Loucy (cell line): Measurements from ENCODE around the gene HCK.

Experiments used
- H2AFZ ChIP-seq: fragments of 200-600 bp; sonication (generic); 2 replicates; pipeline ENCODE4 v1.6.0; 2016; ENCODE audit warnings: antibody characterized with exemption, mild to moderate bottlenecking, low read length, moderate library complexity
- H3F3A ChIP-seq: fragments of 200-600 bp; 2 replicates; pipeline ENCODE4 v1.6.0; 2016; ENCODE audit warnings: antibody characterized with exemption, low read depth, mild to moderate bottlenecking
- H3K27me3 ChIP-seq: fragments of 200-600 bp; sonication (generic); 2 replicates; pipeline ENCODE4 v1.6.1; 2014; ENCODE audit warnings: low read length, mild to moderate bottlenecking; ENCODE audit not compliant: insufficient read depth, poor library complexity, severe bottlenecking
- H3K36me3 ChIP-seq: fragments of 200-600 bp; sonication (generic); 2 replicates; pipeline ENCODE4 v1.6.1; 2016; ENCODE audit warnings: low read length; ENCODE audit not compliant: insufficient read depth
- H3K4me1 ChIP-seq: fragments of 200-600 bp; sonication (generic); 2 replicates; pipeline ENCODE4 v1.5.1; 2014; ENCODE audit warnings: low read length, mild to moderate bottlenecking; ENCODE audit not compliant: insufficient read depth, poor library complexity, severe bottlenecking
- H3K4me2 ChIP-seq: fragments of 200-600 bp; sonication (generic); 2 replicates; pipeline ENCODE4 v1.6.0; 2014; ENCODE audit warnings: antibody characterized with exemption, low read length, low read depth, mild to moderate bottlenecking; ENCODE audit not compliant: poor library complexity, severe bottlenecking
- H3K4me3 ChIP-seq: fragments of 200-600 bp; sonication (generic); 2 replicates; pipeline ENCODE4 v1.5.1; 2014; ENCODE audit warnings: low read length, mild to moderate bottlenecking, mixed read lengths; ENCODE audit not compliant: poor library complexity, severe bottlenecking
- H3K79me2 ChIP-seq: fragments of 200-600 bp; sonication (generic); 2 replicates; pipeline ENCODE4 v1.6.1; 2014; ENCODE audit warnings: low read length; ENCODE audit not compliant: insufficient read depth
- H3K9ac ChIP-seq: fragments of 200-600 bp; sonication (generic); 2 replicates; pipeline ENCODE4 v1.6.0; 2014; ENCODE audit warnings: mild to moderate bottlenecking, low read depth, low read length, moderate library complexity; ENCODE audit not compliant: poor library complexity, severe bottlenecking
- H3K9me2 ChIP-seq: fragments of 200-600 bp; sonication (generic); replicated peaks from 2 replicates; pipeline ENCODE4 v1.6.1; 2016; ENCODE audit warnings: low read depth, low read length, mixed read lengths
- H3K9me3 ChIP-seq: fragments of 200-600 bp; sonication (generic); 2 replicates; pipeline ENCODE4 v1.6.1; 2014; ENCODE audit warnings: mild to moderate bottlenecking, antibody characterized with exemption, low read length, low read depth; ENCODE audit not compliant: insufficient read depth
- H4K20me1 ChIP-seq: fragments of 200-600 bp; sonication (generic); 2 replicates; pipeline ENCODE4 v1.6.0; 2014; ENCODE audit warnings: antibody characterized with exemption, low read length, mild to moderate bottlenecking; ENCODE audit not compliant: insufficient read depth, poor library complexity, severe bottlenecking
- CTCF ChIP-seq: fragments of 200-600 bp; sonication (generic); conservative IDR thresholded peaks from 2 replicates; pipeline ENCODE4 v1.5.1; 2014; ENCODE audit warnings: mild to moderate bottlenecking, antibody characterized with exemption, low read length
- EZH2phosphoT487 ChIP-seq: fragments of 200-600 bp; IDR thresholded peaks from 2 replicates; pipeline ENCODE4 v1.6.1; 2018; ENCODE audit warnings: antibody characterized with exemption, mild to moderate bottlenecking, moderate library complexity, borderline replicate concordance

HCK gene

GRCh38 chr20:32018269-32019155 lies 33.5 kb upstream of the HCK start:
- H3F3A ChIP-seq, result no peaks in the 10 kb centered on the region
- H3K79me2 ChIP-seq, result no peaks in the 10 kb centered on the region
- peaks cover 13% of the 10 kb centered on the region for H3K4me1 ChIP-seq
- H2AFZ ChIP-seq, result peak overlapping the region; percentile 68; the same call in 1 of the 2 replicates
- H3K36me3 ChIP-seq, result no peaks in the 10 kb centered on the region
- no peaks in the 10 kb centered on the region for H3K27me3 ChIP-seq
- H3K4me3 ChIP-seq, result peak overlapping the region; percentile 69
- no peaks in the 10 kb centered on the region for H3K9me3 ChIP-seq
- H3K9me2 ChIP-seq, result no peaks in the 10 kb centered on the region
- peak overlapping the region; percentile 61 for H3K4me2 ChIP-seq
- H3K9ac ChIP-seq, result peak overlapping the region; percentile 33
- TF ChIP-seq CTCF (no peak), EZH2phosphoT487 (no peak)
- H4K20me1 ChIP-seq, result no peaks in the 10 kb centered on the region

GRCh38 chr20:32019156-32019510 lies 32.9 kb upstream of the HCK start:
- H3F3A ChIP-seq, result no peaks in the 10 kb centered on the region
- TF ChIP-seq EZH2phosphoT487 (no peak), CTCF (no peak)
- peak overlapping the region; percentile 74 for H3K4me2 ChIP-seq
- H3K27me3 ChIP-seq, result no peaks in the 10 kb centered on the region
- no peaks in the 10 kb centered on the region for H3K9me2 ChIP-seq
- no peaks in the 10 kb centered on the region for H4K20me1 ChIP-seq
- no peaks in the 10 kb centered on the region for H3K79me2 ChIP-seq
- no peak overlapping the region for H3K9ac ChIP-seq
- no peaks in the 10 kb centered on the region for H3K9me3 ChIP-seq
- peaks cover 13% of the 10 kb centered on the region for H3K4me1 ChIP-seq
- H3K36me3 ChIP-seq, result no peaks in the 10 kb centered on the region
- H3K4me3 ChIP-seq, result peak overlapping the region; percentile 69
- peak overlapping the region; percentile 69; the same call in 1 of the 2 replicates for H2AFZ ChIP-seq

GRCh38 chr20:32019563-32020463 lies 32.2 kb upstream of the HCK start:
- peaks cover 13% of the 10 kb centered on the region for H3K4me1 ChIP-seq
- no peaks in the 10 kb centered on the region for H3K36me3 ChIP-seq
- no peaks in the 10 kb centered on the region for H3F3A ChIP-seq
- H3K9ac ChIP-seq, result no peak overlapping the region
- H3K9me2 ChIP-seq, result no peaks in the 10 kb centered on the region
- no peaks in the 10 kb centered on the region for H3K9me3 ChIP-seq
- peak overlapping the region; percentile 69 for H3K4me3 ChIP-seq
- no peaks in the 10 kb centered on the region for H3K27me3 ChIP-seq
- peak overlapping the region; percentile 69 for H2AFZ ChIP-seq
- peak overlapping the region; percentile 74 for H3K4me2 ChIP-seq
- no peak for TF ChIP-seq CTCF
- TF ChIP-seq EZH2phosphoT487, result no peak
- H3K79me2 ChIP-seq, result no peaks in the 10 kb centered on the region
- H4K20me1 ChIP-seq, result no peaks in the 10 kb centered on the region
